Calu3 (cell line): ENCODE data around the gene SERINC5. TPM values are rescaled to one million over a fixed set of nuclear protein-coding genes. Genes with fewer than 3 reads are reported as not detected.

Experiments used
- BruUV-seq: library from RNA; stranded (reverse); fragments of 400-500 nt; replicated peaks from 2 replicates; lab custom pipeline; 2021; lab: Mats Ljungman, UMichigan
- CTCF ChIA-PET: fragments of 300-600 bp; sonication (Branson Sonifier 250); formaldehyde crosslinking; loops from one replicate; lab custom pipeline; 2022; ENCODE audit warnings: antibody characterized with exemption; lab: Charles Lee
- DNase-seq: peaks from one replicate; pipeline ENCODE4 v3.0.0; 2022
- H3K27ac Mint-ChIP-seq: one replicate; pipeline ENCODE4 v1.8.0; 2022; ENCODE audit warnings: mixed read lengths; ENCODE audit not compliant: unreplicated experiment
- H3K27me3 Mint-ChIP-seq: one replicate; pipeline ENCODE4 v1.8.0; 2022; ENCODE audit warnings: mixed read lengths; ENCODE audit not compliant: unreplicated experiment
- H3K36me3 Mint-ChIP-seq: one replicate; pipeline ENCODE4 v1.8.0; 2022; ENCODE audit warnings: mild to moderate bottlenecking, moderate library complexity, mixed read lengths; ENCODE audit not compliant: insufficient read depth, unreplicated experiment
- H3K4me1 Mint-ChIP-seq: one replicate; pipeline ENCODE4 v1.8.0; 2022; ENCODE audit warnings: mild to moderate bottlenecking, low read depth, mixed read lengths; ENCODE audit not compliant: unreplicated experiment
- H3K4me3 Mint-ChIP-seq: one replicate; pipeline ENCODE4 v1.8.0; 2022; ENCODE audit warnings: mild to moderate bottlenecking, low read depth, moderate library complexity, mixed read lengths; ENCODE audit not compliant: unreplicated experiment
- H3K9me3 Mint-ChIP-seq: one replicate; pipeline ENCODE4 v1.8.0; 2022; ENCODE audit warnings: low read depth, mixed read lengths; ENCODE audit not compliant: unreplicated experiment
- intact Hi-C: fragments of 100-400 bp; cut with micrococcal nuclease; formaldehyde crosslinking; loops from one replicate; pipeline ENCODE4 v1.10.0; 2022; ENCODE audit not compliant: unreplicated experiment
- total RNA-seq: library from RNA; stranded (reverse); gene quantifications from 2 replicates; pipeline ENCODE4 v1.2.3, GENCODE V29; 2022
- TF ChIP-seq, protein P1 (sequence below): fragments of 200-600 bp; IDR thresholded peaks from one replicate; pipeline ENCODE4 v1.8.0; 2022; ENCODE audit warnings: antibody characterized with exemption; ENCODE audit not compliant: unreplicated experiment

SERINC5 gene
- total RNA-seq, 1 experiment from 2014 or later = 47.0 TPM

DNA sequence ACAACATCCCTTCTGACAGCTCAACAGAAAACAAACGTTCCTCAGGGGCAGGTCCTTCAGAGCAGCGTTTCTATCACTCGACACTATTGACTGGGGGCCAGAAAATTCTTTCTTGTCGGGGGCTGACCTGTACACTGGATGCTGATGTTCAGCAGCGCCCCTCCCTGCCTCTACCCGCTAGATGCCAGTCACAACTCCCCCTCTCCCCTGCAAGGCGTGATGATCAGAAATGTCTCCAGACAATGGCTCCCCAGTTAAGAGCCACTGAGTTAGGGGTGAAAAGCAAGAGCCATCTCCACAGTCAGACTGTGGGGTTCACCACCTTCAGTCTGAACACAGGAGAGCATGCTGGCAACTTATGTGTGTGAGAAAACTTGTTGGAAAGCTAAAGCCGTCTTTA is 39.8 kb downstream of the SERINC5 start:
- peaks cover 4% of the 10 kb centered on the region for H3K36me3 Mint-ChIP-seq
- TF ChIP-seq, protein P1, sequence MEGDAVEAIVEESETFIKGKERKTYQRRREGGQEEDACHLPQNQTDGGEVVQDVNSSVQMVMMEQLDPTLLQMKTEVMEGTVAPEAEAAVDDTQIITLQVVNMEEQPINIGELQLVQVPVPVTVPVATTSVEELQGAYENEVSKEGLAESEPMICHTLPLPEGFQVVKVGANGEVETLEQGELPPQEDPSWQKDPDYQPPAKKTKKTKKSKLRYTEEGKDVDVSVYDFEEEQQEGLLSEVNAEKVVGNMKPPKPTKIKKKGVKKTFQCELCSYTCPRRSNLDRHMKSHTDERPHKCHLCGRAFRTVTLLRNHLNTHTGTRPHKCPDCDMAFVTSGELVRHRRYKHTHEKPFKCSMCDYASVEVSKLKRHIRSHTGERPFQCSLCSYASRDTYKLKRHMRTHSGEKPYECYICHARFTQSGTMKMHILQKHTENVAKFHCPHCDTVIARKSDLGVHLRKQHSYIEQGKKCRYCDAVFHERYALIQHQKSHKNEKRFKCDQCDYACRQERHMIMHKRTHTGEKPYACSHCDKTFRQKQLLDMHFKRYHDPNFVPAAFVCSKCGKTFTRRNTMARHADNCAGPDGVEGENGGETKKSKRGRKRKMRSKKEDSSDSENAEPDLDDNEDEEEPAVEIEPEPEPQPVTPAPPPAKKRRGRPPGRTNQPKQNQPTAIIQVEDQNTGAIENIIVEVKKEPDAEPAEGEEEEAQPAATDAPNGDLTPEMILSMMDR = no peak
- CTCF ChIA-PET = interaction anchor here (0.8 kb wide), 1 partner anchor 1560 kb away, joined by 3 read pairs; no protein-coding TSS in a partner anchor
- intact Hi-C loops = no loop called here
- peaks cover 15% of the 10 kb centered on the region for H3K4me1 Mint-ChIP-seq
- BruUV-seq = no TSS peak
- H3K4me3 Mint-ChIP-seq = no peak overlapping the region
- no peak overlapping the region for H3K27ac Mint-ChIP-seq
- peaks cover 2% of the 10 kb centered on the region for H3K9me3 Mint-ChIP-seq
- H3K27me3 Mint-ChIP-seq = no peaks in the 10 kb centered on the region
- no peak for DNase-seq

DNA sequence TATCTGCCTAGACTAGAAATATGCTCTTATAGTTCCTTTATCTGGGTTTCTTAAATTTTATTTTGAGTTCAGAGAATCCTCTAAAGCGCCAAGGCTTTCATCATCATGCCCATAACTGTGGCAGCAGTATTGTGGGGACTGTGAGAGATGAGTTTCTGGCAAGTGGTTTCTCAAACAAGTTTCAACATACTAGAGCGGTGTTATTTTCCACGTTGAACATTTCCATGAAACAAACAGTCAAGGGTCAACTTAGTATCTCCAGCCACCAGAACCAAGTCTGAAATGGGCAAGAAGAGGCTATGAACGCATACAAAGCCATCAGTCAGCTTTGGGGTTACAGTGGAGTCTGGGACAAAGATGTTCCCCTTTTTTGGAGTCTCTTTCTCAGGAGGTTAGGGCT is 40.3 kb downstream of the SERINC5 start:
- no peaks in the 10 kb centered on the region for H3K27me3 Mint-ChIP-seq
- TF ChIP-seq, protein P1 = no peak
- peaks cover 4% of the 10 kb centered on the region for H3K36me3 Mint-ChIP-seq
- peaks cover 15% of the 10 kb centered on the region for H3K4me1 Mint-ChIP-seq
- no TSS peak for BruUV-seq
- no peak overlapping the region for H3K4me3 Mint-ChIP-seq
- peaks cover 2% of the 10 kb centered on the region for H3K9me3 Mint-ChIP-seq
- intact Hi-C loops = no loop called here
- no peak overlapping the region for H3K27ac Mint-ChIP-seq
- CTCF ChIA-PET = no interaction called here
- no peak for DNase-seq

DNA sequence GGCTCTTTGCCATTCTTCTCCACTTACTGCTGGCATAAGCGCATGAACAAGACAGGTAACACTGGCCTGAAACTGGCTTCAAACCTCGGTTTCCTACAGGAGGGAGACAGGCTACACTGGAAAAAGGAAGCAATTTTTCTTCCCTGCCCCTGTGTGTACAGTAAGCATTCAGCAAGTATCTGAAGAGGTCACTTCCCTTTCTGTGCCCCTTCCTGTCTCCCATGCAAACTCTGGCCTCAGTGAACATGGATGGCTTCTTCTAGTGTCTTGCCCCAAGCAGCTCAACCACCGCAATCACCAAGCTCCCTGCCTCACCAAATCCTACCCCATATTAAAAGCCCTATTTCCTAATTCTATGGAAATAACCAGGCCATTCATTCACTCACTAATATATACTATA is 42.4 kb downstream of the SERINC5 start:
- Mint-ChIP-seq H3K4me1 (peaks cover 15% of the 10 kb centered on the region), H3K4me3 (no peak overlapping the region), H3K27me3 (no peaks in the 10 kb centered on the region), H3K36me3 (peaks cover 4% of the 10 kb centered on the region), H3K27ac (no peak overlapping the region), H3K9me3 (peaks cover 2% of the 10 kb centered on the region)
- intact Hi-C loops = no loop called here
- CTCF ChIA-PET = no interaction called here
- TF ChIP-seq, protein P1 = no peak
- no peak for DNase-seq
- BruUV-seq = no TSS peak

DNA sequence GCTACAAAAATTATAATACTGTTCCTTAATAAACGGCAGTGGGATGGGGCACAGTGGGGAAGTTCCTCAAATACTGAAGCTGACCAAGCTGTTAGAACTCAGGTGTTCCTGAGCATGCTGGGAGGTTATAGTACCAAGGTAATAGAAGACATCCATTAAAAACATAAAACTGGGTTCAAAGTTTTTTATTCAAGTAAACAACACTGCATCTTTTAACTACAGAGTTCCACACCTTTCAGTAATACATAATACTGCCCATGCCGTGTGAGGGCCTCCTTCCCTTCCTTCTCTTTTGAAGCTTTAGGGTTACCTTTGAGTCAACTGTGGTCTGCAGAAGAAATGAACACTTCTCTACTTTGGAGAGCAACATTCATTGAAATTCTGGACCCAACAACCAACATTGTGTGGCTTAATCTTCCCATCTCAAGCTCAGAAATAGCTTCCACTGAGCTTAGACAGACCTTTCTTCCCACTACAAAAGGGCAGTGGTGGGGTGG is 43.6 kb downstream of the SERINC5 start:
- peaks cover 2% of the 10 kb centered on the region for H3K9me3 Mint-ChIP-seq
- CTCF ChIA-PET = no interaction called here
- no TSS peak for BruUV-seq
- no peak overlapping the region for H3K27ac Mint-ChIP-seq
- H3K27me3 Mint-ChIP-seq = no peaks in the 10 kb centered on the region
- TF ChIP-seq, protein P1 = no peak
- H3K36me3 Mint-ChIP-seq = peaks cover 4% of the 10 kb centered on the region
- no peak overlapping the region for H3K4me3 Mint-ChIP-seq
- peaks cover 15% of the 10 kb centered on the region for H3K4me1 Mint-ChIP-seq
- no peak for DNase-seq
- intact Hi-C loops = no loop called here
